ENCODE data around the gene TNNI3.

DNA sequence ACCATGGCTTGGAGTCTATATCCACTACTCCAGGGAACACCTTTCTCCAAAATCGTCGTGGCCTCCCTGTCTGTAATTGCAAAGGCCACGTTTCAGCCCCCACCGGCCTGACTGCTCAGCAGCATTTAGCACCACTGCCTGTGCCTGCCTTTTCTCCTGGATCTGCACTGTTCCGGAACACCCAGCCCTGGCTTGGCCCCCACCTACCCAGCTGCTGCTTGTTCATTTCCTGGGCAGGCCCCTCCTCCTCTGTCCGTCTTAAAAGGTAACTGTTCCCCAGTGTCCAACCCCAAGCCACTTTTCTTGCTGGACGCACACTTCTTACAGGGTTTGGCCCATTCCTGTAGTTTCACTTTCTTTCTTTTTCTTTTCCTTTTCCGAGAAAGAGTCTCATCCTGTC lies 31.1 kb upstream of the TNNI3 start:
- TF ChIP-seq EZH2 (optimal IDR thresholded peaks at IDR 0.05; ENCODE audit: low read depth, low read length) (no peak), CTCF (IDR thresholded peaks at IDR 0.05; ENCODE audit: low read length) (no peak), EZH2phosphoT487 (IDR thresholded peaks at IDR 0.05; ENCODE audit: low read length) (no peak)
